HepG2 (cell line): ENCODE data around the gene PDIK1L. TPM values are rescaled to one million over a fixed set of nuclear protein-coding genes. Genes with fewer than 3 reads are reported as not detected.

Experiments
- CREM ChIP-seq, 2 experiments: sonication (generic) in 1 of 2; formaldehyde crosslinking in 1 of 2; IDR thresholded peaks; 2 replicates each; pipeline versions ENCODE4 v1.4.0 to v1.6.1; 2016 to 2020; ENCODE audit warnings: antibody characterized with exemption in 1 of 2, mild to moderate bottlenecking in 1 of 2, missing genetic modification reagents in 1 of 2
- HBP1 ChIP-seq: IDR thresholded peaks from 2 replicates; pipeline ENCODE4 v1.6.1; 2016; ENCODE audit warnings: low read depth, control low read depth
- NFKB2 ChIP-seq: sonication (generic); formaldehyde crosslinking; IDR thresholded peaks from 2 replicates; pipeline ENCODE4 v1.4.0; 2020; ENCODE audit warnings: missing genetic modification reagents, borderline replicate concordance
- PAF1 ChIP-seq: IDR thresholded peaks from 2 replicates; pipeline ENCODE4 v1.6.1; 2016; ENCODE audit warnings: missing genetic modification reagents, missing compliant biosample characterization
- PRPF4 ChIP-seq: fragments of 200-400 bp; formaldehyde crosslinking; IDR thresholded peaks from 2 replicates; pipeline ENCODE4 v1.6.1; 2016; ENCODE audit warnings: low read length, low read depth; ENCODE audit not compliant: poor library complexity, severe bottlenecking
- RFX1 ChIP-seq: fragments of 450-650 bp; IDR thresholded peaks from 2 replicates; pipeline ENCODE4 v1.6.1; 2017
- SRSF4 ChIP-seq: fragments of 200-400 bp; formaldehyde crosslinking; IDR thresholded peaks from one replicate; pipeline ENCODE4 v1.6.1; 2018; ENCODE audit warnings: mild to moderate bottlenecking, low read depth, low read length, moderate library complexity; ENCODE audit not compliant: poor library complexity, severe bottlenecking
- ZBTB39 ChIP-seq: sonication (generic); formaldehyde crosslinking; IDR thresholded peaks from 2 replicates; pipeline ENCODE4 v1.5.0; 2020; ENCODE audit warnings: missing genetic modification reagents
- ZNF142 ChIP-seq: sonication (generic); formaldehyde crosslinking; IDR thresholded peaks from 2 replicates; pipeline ENCODE4 v1.4.0; 2020; ENCODE audit warnings: missing genetic modification reagents
- ZNF3 ChIP-seq: IDR thresholded peaks from 2 replicates; pipeline ENCODE4 v1.7.0; 2017; ENCODE audit warnings: inconsistent platforms
- ZNF639 ChIP-seq: conservative IDR thresholded peaks from 2 replicates; pipeline ENCODE4 v1.6.1; 2018; ENCODE audit warnings: missing genetic modification reagents
- ZNF691 ChIP-seq: sonication (generic); formaldehyde crosslinking; IDR thresholded peaks from 2 replicates; pipeline ENCODE4 v1.4.0; 2020; ENCODE audit warnings: missing genetic modification reagents, low read depth, mild to moderate bottlenecking, borderline replicate concordance
- polyA plus RNA-seq, 8 experiments: library from polyadenylated mRNA; depleted of rRNA in 3 of 8; stranded (reverse) in 7 of 8; unstranded in 1 of 8; fragments of >200 nt; fragmentation: Illumina TruSeq in 4 of 8; extraction: Trizol in 4 of 8; gene quantifications; 2 replicates each; pipeline versions ENCODE4 v1.2.1 to v1.2.3, GENCODE V29; 2011 to 2016; ENCODE audit warnings: low read depth in 4 of 8, missing spikeins in 1 of 8, mixed read lengths in 1 of 8; ENCODE audit not compliant: insufficient read depth in 1 of 8
- total RNA-seq, 5 experiments: library from RNA; depleted of rRNA; stranded (reverse); fragments of >200 nt; fragmentation: Illumina TruSeq; extraction: Trizol; gene quantifications; 2 replicates each; pipeline ENCODE4 v1.2.3, GENCODE V29; 2016; ENCODE audit warnings: low read depth in 1 of 5
- TF ChIP-seq, protein P1 (sequence below): sonication (generic); formaldehyde crosslinking; conservative IDR thresholded peaks from 2 replicates; pipeline ENCODE4 v1.4.0; 2020; ENCODE audit warnings: missing genetic modification reagents

Gene PDIK1L
- total and polyA plus RNA-seq, 2 of the 13 experiments (the other 11 are each of a cell fraction or from before 2014, with no cell fraction given) = 1.9 to 4.6 TPM

GRCh38 chr1:26111530-26112406 is at the start of gene PDIK1L (continued):
- TF ChIP-seq ZNF142 (CRISPR knock-in tag) (no peak), PRPF4 (no peak), RFX1 (no peak), CREM (IDR thresholded peaks at IDR 0.05) (0 out of 2 replicates have a peak, but pooled peaks have one; percentile 13), CREM (CRISPR knock-in tag; IDR thresholded peaks at IDR 0.05) (no peak), ZNF3 (no peak), HBP1 (CRISPR knock-in tag) (no peak), ZNF639 (no peak), ZNF691 (CRISPR knock-in tag) (peak; percentile 48; the same call in 1 of the 2 replicates), ZBTB39 (no peak; the same call in 1 of the 2 replicates), NFKB2 (CRISPR knock-in tag) (no peak), SRSF4 (no peak), PAF1 (CRISPR knock-in tag) (no peak)
- TF ChIP-seq, protein P1, sequence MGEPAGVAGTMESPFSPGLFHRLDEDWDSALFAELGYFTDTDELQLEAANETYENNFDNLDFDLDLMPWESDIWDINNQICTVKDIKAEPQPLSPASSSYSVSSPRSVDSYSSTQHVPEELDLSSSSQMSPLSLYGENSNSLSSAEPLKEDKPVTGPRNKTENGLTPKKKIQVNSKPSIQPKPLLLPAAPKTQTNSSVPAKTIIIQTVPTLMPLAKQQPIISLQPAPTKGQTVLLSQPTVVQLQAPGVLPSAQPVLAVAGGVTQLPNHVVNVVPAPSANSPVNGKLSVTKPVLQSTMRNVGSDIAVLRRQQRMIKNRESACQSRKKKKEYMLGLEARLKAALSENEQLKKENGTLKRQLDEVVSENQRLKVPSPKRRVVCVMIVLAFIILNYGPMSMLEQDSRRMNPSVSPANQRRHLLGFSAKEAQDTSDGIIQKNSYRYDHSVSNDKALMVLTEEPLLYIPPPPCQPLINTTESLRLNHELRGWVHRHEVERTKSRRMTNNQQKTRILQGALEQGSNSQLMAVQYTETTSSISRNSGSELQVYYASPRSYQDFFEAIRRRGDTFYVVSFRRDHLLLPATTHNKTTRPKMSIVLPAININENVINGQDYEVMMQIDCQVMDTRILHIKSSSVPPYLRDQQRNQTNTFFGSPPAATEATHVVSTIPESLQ (CRISPR knock-in tag) = no peak
